Bronchial epithelial cell (primary cell): ENCODE data around the gene MARCO. TPM values are rescaled to one million over a fixed set of nuclear protein-coding genes. Genes with fewer than 3 reads are reported as not detected.
"Not testable (repeated sequence)": the region's sequence is repeated elsewhere in the genome, so short reads cannot be mapped to it uniquely, and the experiment has no call there.

Experiments used
- DNase-seq: peaks from one replicate; pipeline ENCODE4 v3.0.0-alpha.2; 2010; ENCODE audit warnings: low read depth
- FAIRE-seq: peaks from 2 replicates; lab custom pipeline; 2011; peaks lifted over from hg19 to GRCh38; lab: Jason Lieb, UNC
- H3K27me3 ChIP-seq: 2 replicates; pipeline ENCODE4 v1.5.1; 2011; ENCODE audit warnings: low read length; ENCODE audit not compliant: control insufficient read depth, insufficient read depth
- H3K36me3 ChIP-seq: 2 replicates; pipeline ENCODE4 v1.5.1; 2011; ENCODE audit warnings: low read length; ENCODE audit not compliant: control insufficient read depth, insufficient read depth
- H3K4me3 ChIP-seq: 2 replicates; pipeline ENCODE4 v1.5.1; 2011; ENCODE audit warnings: mild to moderate bottlenecking, low read depth, low read length, control low read depth
- CTCF ChIP-seq: IDR thresholded peaks from 2 replicates; pipeline ENCODE4 v1.5.1; 2011; ENCODE audit warnings: mild to moderate bottlenecking, moderate library complexity, low read length, control low read depth, inconsistent platforms; ENCODE audit not compliant: insufficient read depth, severe bottlenecking
- total RNA-seq: library from RNA; depleted of rRNA; stranded (reverse); fragments of >200 nt; gene quantifications from 2 replicates; pipeline ENCODE4 v1.2.1, GENCODE V29; 2014

MARCO gene
- total RNA-seq, 1 donor from 2014 or later, result not detected

GRCh38 chr2:119025762-119026351 is 83.9 kb downstream of the MARCO start:
- DNase-seq (no peak), FAIRE-seq (no peak)

GRCh38 chr2:119026890-119027289 is 84.9 kb downstream of the MARCO start:
- DNase-seq, result no peak
- H3K36me3 ChIP-seq, result no peaks in the 10 kb centered on the region
- no peak for FAIRE-seq
- no peak for TF ChIP-seq CTCF
- H3K27me3 ChIP-seq, result no peaks in the 10 kb centered on the region
- no peak overlapping the region for H3K4me3 ChIP-seq

More at GRCh38 chr2:119025762-119026351, 83.9 kb downstream of the MARCO start:
- Histone ChIP-seq H3K36me3 (no peaks in the 10 kb centered on the region), H3K27me3 (no peaks in the 10 kb centered on the region), H3K4me3 (no peak overlapping the region)
- TF ChIP-seq CTCF, result no peak

GRCh38 chr2:119028327-119029174 is 86.6 kb downstream of the MARCO start:
- Histone ChIP-seq H3K4me3 (no peak overlapping the region), H3K36me3 (no peaks in the 10 kb centered on the region), H3K27me3 (no peaks in the 10 kb centered on the region)
- no peak for FAIRE-seq
- DNase-seq, result peak; percentile 44
- peak; percentile 77 for TF ChIP-seq CTCF

GRCh38 chr2:119029297-119029696 is 87.3 kb downstream of the MARCO start:
- FAIRE-seq, result peak; percentile 62
- no peaks in the 10 kb centered on the region for H3K27me3 ChIP-seq

GRCh38 chr2:119037922-119038321 is 95.9 kb downstream of the MARCO start:
- DNase-seq, FAIRE-seq, H3K36me3 ChIP-seq, H3K4me3 ChIP-seq, H3K27me3 ChIP-seq: not testable (repeated sequence)

More at GRCh38 chr2:119029297-119029696, 87.3 kb downstream of the MARCO start:
- TF ChIP-seq CTCF, result no peak
- H3K4me3 ChIP-seq, result no peak overlapping the region
- no peaks in the 10 kb centered on the region for H3K36me3 ChIP-seq
- DNase-seq, result peak; percentile 4

- no peak overlapping the region for H3K4me3 ChIP-seq
- DNase-seq (no peak), FAIRE-seq (peak; percentile 23)
- no peak for TF ChIP-seq CTCF
- H3K27me3 ChIP-seq, result no peaks in the 10 kb centered on the region
- no peaks in the 10 kb centered on the region for H3K36me3 ChIP-seq
These were observed 98.7 kb downstream of the MARCO start for GRCh38 chr2:119040730-119041129.
